Measurements from ENCODE around the gene FUZ.
A peak's percentile ranks its signal among the peaks of the same experiment; 100 is the strongest.

DNA sequence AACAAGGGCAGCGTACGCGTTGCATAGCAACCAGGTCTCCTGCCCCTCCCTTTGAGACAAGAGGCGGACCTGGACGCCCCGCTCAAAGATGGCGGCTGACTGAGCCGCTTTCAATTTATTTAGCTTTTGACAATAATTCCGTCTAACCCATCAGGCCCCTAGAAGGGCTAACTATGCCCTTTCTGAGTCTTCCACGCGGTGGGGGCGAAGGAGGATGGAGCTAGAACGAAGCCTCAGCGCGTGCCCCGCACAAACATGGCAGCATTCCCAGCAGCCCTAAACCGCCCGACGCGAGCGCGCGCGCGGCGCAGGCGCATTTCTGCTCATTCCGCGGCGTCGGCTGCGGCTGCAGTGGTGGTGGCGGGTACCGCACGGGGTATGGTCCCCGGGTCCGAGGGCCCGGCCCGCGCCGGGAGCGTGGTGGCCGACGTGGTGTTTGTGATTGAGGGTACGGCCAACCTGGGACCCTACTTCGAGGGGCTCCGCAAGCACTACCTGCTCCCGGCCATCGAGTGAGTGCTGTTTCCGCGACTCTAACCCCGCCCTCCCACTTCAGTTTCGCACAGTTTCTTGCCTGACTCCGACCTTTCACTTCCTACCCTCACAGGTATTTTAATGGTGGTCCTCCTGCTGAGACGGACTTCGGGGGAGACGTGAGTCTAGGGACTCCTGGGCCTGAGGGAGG, 5.0 kb upstream of the FUZ start, which contains the start of gene MED25:
- TF ChIP-seq EP300 (conservative IDR thresholded peaks at IDR 0.05; ENCODE audit: poor library complexity, severe bottlenecking) (peak; percentile 60), SMC3 (conservative IDR thresholded peaks at IDR 0.05; ENCODE audit: poor library complexity) (peak; percentile 52), EZH2 (IDR thresholded peaks at IDR 0.05; ENCODE audit: borderline replicate concordance, insufficient read depth, low read length, poor library complexity, severe bottlenecking) (no peak), POLR2AphosphoS5 (IDR thresholded peaks at IDR 0.05) (peak; percentile 78), RAD21 (conservative IDR thresholded peaks at IDR 0.05) (no peak), TAF1 (IDR thresholded peaks at IDR 0.05; ENCODE audit: low read depth) (peak; percentile 59)
- TF ChIP-seq, protein P1, sequence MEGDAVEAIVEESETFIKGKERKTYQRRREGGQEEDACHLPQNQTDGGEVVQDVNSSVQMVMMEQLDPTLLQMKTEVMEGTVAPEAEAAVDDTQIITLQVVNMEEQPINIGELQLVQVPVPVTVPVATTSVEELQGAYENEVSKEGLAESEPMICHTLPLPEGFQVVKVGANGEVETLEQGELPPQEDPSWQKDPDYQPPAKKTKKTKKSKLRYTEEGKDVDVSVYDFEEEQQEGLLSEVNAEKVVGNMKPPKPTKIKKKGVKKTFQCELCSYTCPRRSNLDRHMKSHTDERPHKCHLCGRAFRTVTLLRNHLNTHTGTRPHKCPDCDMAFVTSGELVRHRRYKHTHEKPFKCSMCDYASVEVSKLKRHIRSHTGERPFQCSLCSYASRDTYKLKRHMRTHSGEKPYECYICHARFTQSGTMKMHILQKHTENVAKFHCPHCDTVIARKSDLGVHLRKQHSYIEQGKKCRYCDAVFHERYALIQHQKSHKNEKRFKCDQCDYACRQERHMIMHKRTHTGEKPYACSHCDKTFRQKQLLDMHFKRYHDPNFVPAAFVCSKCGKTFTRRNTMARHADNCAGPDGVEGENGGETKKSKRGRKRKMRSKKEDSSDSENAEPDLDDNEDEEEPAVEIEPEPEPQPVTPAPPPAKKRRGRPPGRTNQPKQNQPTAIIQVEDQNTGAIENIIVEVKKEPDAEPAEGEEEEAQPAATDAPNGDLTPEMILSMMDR (IDR thresholded peaks at IDR 0.05; ENCODE audit: poor library complexity, severe bottlenecking): peak; percentile 70

All from neural cell (in vitro differentiated cells).